ENCODE results near the gene FAM50A. TPM values are rescaled to one million over a fixed set of nuclear protein-coding genes. Genes with fewer than 3 reads are reported as not detected.

FAM50A gene
- total RNA-seq, 1 experiment from 2014 or later = 53.8 TPM

DNA sequence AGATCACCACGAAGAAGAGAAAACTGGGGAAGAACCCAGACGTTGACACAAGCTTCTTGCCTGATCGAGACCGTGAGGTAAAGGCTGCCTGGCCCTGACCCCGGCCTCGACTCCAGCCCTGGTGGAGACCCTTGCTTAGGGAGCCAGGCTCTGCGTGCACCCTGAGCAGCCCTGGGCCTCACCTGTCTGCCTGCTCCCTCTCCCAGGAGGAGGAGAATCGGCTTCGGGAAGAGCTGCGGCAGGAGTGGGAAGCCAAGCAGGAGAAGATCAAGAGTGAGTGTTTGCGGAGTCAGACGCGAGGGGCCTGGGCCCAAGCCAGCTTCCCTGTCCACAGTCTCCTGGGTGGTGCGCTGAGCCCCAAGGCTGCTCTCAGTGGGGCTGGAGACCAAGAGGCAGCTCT is 4.5 kb downstream of the FAM50A start:
- no peaks in the 10 kb centered on the region for H4K20me1 ChIP-seq (ENCODE audit: low read length)
- H3K9me3 ChIP-seq (ENCODE audit: low read length) = no peaks in the 10 kb centered on the region
- H3K27ac ChIP-seq (ENCODE audit: low read length) = no peak overlapping the region
- H3K4me3 ChIP-seq (ENCODE audit: low read length) = no peak overlapping the region
- ChIA-PET CTCF (no interaction called here), POLR2A (ENCODE audit: unreplicated experiment) (no interaction called here)
- H3K9me2 ChIP-seq (replicated peaks; ENCODE audit: low read length) = no peaks in the 10 kb centered on the region
- no peak overlapping the region for H3K4me2 ChIP-seq (ENCODE audit: low read length)
- DNase-seq = no peak
- intact Hi-C loops (cut with micrococcal nuclease) = no loop called here
- no peak overlapping the region for H2AFZ ChIP-seq (ENCODE audit: low read length)
- peaks cover 12% of the 10 kb centered on the region for H3K4me1 ChIP-seq (ENCODE audit: insufficient read depth, low read length)
- no peaks in the 10 kb centered on the region for H3F3A ChIP-seq (ENCODE audit: low read length, unreplicated experiment)
- TF ChIP-seq, protein P1, sequence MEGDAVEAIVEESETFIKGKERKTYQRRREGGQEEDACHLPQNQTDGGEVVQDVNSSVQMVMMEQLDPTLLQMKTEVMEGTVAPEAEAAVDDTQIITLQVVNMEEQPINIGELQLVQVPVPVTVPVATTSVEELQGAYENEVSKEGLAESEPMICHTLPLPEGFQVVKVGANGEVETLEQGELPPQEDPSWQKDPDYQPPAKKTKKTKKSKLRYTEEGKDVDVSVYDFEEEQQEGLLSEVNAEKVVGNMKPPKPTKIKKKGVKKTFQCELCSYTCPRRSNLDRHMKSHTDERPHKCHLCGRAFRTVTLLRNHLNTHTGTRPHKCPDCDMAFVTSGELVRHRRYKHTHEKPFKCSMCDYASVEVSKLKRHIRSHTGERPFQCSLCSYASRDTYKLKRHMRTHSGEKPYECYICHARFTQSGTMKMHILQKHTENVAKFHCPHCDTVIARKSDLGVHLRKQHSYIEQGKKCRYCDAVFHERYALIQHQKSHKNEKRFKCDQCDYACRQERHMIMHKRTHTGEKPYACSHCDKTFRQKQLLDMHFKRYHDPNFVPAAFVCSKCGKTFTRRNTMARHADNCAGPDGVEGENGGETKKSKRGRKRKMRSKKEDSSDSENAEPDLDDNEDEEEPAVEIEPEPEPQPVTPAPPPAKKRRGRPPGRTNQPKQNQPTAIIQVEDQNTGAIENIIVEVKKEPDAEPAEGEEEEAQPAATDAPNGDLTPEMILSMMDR (conservative IDR thresholded peaks at IDR 0.05; ENCODE audit: low read depth, low read length) = no peak
- TF ChIP-seq EZH2 (IDR thresholded peaks at IDR 0.05; ENCODE audit: low read length, unreplicated experiment) = no peak
- TF ChIP-seq EZH2phosphoT487 (IDR thresholded peaks at IDR 0.05; ENCODE audit: borderline replicate concordance, low read length) = no peak
- no peak for ATAC-seq
- H3K9ac ChIP-seq (ENCODE audit: low read length) = no peak overlapping the region
- BruUV-seq (replicated peaks) = no TSS peak
- no peaks in the 10 kb centered on the region for H3K27me3 ChIP-seq (ENCODE audit: low read length)
- peaks cover 16% of the 10 kb centered on the region for H3K79me2 ChIP-seq (ENCODE audit: low read length)
- H3K36me3 ChIP-seq (ENCODE audit: low read depth, low read length) = peaks cover 6% of the 10 kb centered on the region; the same call in 1 of the 2 replicates

DNA sequence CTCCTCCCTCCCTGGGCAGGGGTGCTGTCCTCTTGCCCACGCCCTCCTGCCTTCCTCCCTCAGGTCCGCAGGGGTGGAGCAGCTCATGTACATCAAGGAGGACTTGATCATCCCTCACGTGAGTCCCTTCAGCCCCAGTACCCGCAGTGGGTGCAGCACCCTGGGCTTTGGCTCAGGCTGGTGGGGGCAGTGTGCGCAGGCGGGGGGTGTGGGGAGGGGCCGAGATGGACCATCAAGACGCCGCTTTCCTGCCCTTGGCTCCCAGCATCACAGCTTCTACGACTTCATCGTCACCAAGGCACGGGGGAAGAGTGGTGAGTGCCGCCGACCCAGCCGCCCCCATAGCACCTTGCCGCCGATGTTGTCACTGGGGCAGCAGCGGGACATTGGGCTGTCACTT is 5.7 kb downstream of the FAM50A start:
- Histone ChIP-seq H4K20me1 (ENCODE audit: low read length) (no peaks in the 10 kb centered on the region), H3K79me2 (ENCODE audit: low read length) (peaks cover 13% of the 10 kb centered on the region), H3F3A (ENCODE audit: low read length, unreplicated experiment) (no peaks in the 10 kb centered on the region), H3K27me3 (ENCODE audit: low read length) (no peaks in the 10 kb centered on the region), H3K27ac (ENCODE audit: low read length) (no peak overlapping the region), H2AFZ (ENCODE audit: low read length) (no peak overlapping the region), H3K4me3 (ENCODE audit: low read length) (no peak overlapping the region), H3K9me3 (ENCODE audit: low read length) (no peaks in the 10 kb centered on the region), H3K36me3 (ENCODE audit: low read depth, low read length) (peaks cover 6% of the 10 kb centered on the region; the same call in 1 of the 2 replicates), H3K4me2 (ENCODE audit: low read length) (no peak overlapping the region), H3K9ac (ENCODE audit: low read length) (no peak overlapping the region), H3K4me1 (ENCODE audit: insufficient read depth, low read length) (peaks cover 8% of the 10 kb centered on the region), H3K9me2 (replicated peaks; ENCODE audit: low read length) (no peaks in the 10 kb centered on the region)
- DNase-seq (no peak), ATAC-seq (no peak)
- ChIA-PET CTCF (no interaction called here), POLR2A (ENCODE audit: unreplicated experiment) (no interaction called here)
- intact Hi-C loops (cut with micrococcal nuclease) = loop anchor here (10.0 kb wide), 1 partner anchor 55 kb away; the partner anchor contains the start of gene RPL10
- TF ChIP-seq EZH2 (IDR thresholded peaks at IDR 0.05; ENCODE audit: low read length, unreplicated experiment) (no peak), EZH2phosphoT487 (IDR thresholded peaks at IDR 0.05; ENCODE audit: borderline replicate concordance, low read length) (no peak)
- TF ChIP-seq, protein P1 (conservative IDR thresholded peaks at IDR 0.05; ENCODE audit: low read depth, low read length) = no peak
- BruUV-seq (replicated peaks) = no TSS peak

DNA sequence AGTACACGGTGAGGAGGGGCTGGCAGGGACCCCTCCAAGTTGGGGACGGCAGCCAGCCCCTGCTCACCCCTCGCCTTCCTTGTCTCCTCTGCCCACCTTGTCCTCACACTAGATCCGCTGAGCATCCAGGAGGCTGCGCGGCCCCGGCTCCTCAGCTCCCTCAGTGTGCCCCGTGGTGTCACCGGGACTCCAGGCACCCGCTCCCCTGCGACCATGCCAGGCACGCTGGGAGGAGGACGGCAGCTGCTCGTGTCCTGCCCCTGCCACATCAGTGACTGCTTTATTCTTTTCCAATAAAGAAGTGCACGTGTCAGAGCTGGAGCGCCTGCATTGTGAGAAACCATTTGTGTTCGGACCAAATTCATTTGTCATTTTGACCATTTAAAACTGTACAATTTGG is 6.4 kb downstream of the FAM50A start:
- Histone ChIP-seq H3K9me3 (ENCODE audit: low read length) (no peaks in the 10 kb centered on the region), H3K27me3 (ENCODE audit: low read length) (no peaks in the 10 kb centered on the region), H3K4me3 (ENCODE audit: low read length) (no peak overlapping the region), H2AFZ (ENCODE audit: low read length) (no peak overlapping the region), H3K9ac (ENCODE audit: low read length) (no peak overlapping the region), H3K79me2 (ENCODE audit: low read length) (peaks cover 6% of the 10 kb centered on the region), H4K20me1 (ENCODE audit: low read length) (no peaks in the 10 kb centered on the region), H3K4me1 (ENCODE audit: insufficient read depth, low read length) (peaks cover under 1% of the 10 kb centered on the region), H3F3A (ENCODE audit: low read length, unreplicated experiment) (no peaks in the 10 kb centered on the region), H3K27ac (ENCODE audit: low read length) (no peak overlapping the region), H3K9me2 (replicated peaks; ENCODE audit: low read length) (no peaks in the 10 kb centered on the region), H3K36me3 (ENCODE audit: low read depth, low read length) (peaks cover 6% of the 10 kb centered on the region; the same call in 1 of the 2 replicates), H3K4me2 (ENCODE audit: low read length) (no peak overlapping the region)
- no peak for TF ChIP-seq EZH2 (IDR thresholded peaks at IDR 0.05; ENCODE audit: low read length, unreplicated experiment)
- no peak for TF ChIP-seq EZH2phosphoT487 (IDR thresholded peaks at IDR 0.05; ENCODE audit: borderline replicate concordance, low read length)
- TF ChIP-seq, protein P1 (conservative IDR thresholded peaks at IDR 0.05; ENCODE audit: low read depth, low read length) = no peak
- BruUV-seq (replicated peaks) = TSS peak; percentile 70
- intact Hi-C loops (cut with micrococcal nuclease) = loop anchor here (10.0 kb wide), 1 partner anchor 56 kb away; the partner anchor contains the start of gene RPL10
- ChIA-PET POLR2A (ENCODE audit: unreplicated experiment) (no interaction called here), CTCF (no interaction called here)
- ATAC-seq (no peak), DNase-seq (no peak)

Measured in PC-3 (cell line).